A673 (cell line): Measurements from ENCODE around the gene GSG1L.

ENCODE experiments used
- CTCF ChIP-seq: fragments of 300-800, 200-600 bp; sonication (generic); conservative IDR thresholded peaks from 2 replicates; pipeline ENCODE4 v1.5.1; 2017; ENCODE audit warnings: low read depth, mild to moderate bottlenecking, antibody characterized with exemption, low read length, moderate library complexity, mixed read lengths
- EZH2 ChIP-seq: fragments of 200-600 bp; sonication (generic); IDR thresholded peaks from 2 replicates; pipeline ENCODE4 v1.6.1; 2017; ENCODE audit warnings: borderline replicate concordance, low read depth, mild to moderate bottlenecking, mixed read lengths, antibody characterized with exemption, low read length; ENCODE audit not compliant: poor library complexity, severe bottlenecking

- TF ChIP-seq CTCF: no peak
- no peak for TF ChIP-seq EZH2
Measured at GRCh38 chr16:27921134-27921533, 142.4 kb downstream of the GSG1L start.
